KMS-11 (cell line): ENCODE results near the gene PHLDA2.

Experiments used
- H2AFZ ChIP-seq: fragments of 200-600 bp; sonication (generic); 2 replicates; pipeline ENCODE4 v1.6.1; 2016; ENCODE audit warnings: antibody characterized with exemption, mixed run types, low read depth
- H3K27ac ChIP-seq: fragments of 200-600 bp; sonication (generic); 2 replicates; pipeline ENCODE4 v1.6.1; 2016; ENCODE audit warnings: mild to moderate bottlenecking, mixed run types
- H3K27me3 ChIP-seq: fragments of 200-600 bp; sonication (generic); 2 replicates; pipeline ENCODE4 v1.6.1; 2017; ENCODE audit warnings: mild to moderate bottlenecking, low read depth, mixed run types, moderate library complexity; ENCODE audit not compliant: insufficient read depth
- H3K36me3 ChIP-seq: fragments of 200-600 bp; sonication (generic); 2 replicates; pipeline ENCODE4 v1.6.1; 2017; ENCODE audit warnings: mild to moderate bottlenecking, mixed run types; ENCODE audit not compliant: insufficient read depth
- H3K4me1 ChIP-seq: fragments of 200-600 bp; sonication (generic); 2 replicates; pipeline ENCODE4 v1.6.1; 2016; ENCODE audit warnings: mild to moderate bottlenecking, low read depth, mixed run types; ENCODE audit not compliant: poor library complexity, severe bottlenecking
- H3K4me2 ChIP-seq: fragments of 200-600 bp; sonication (generic); 2 replicates; pipeline ENCODE4 v1.7.0; 2016; ENCODE audit warnings: mild to moderate bottlenecking, mixed run types
- H3K4me3 ChIP-seq: fragments of 200-600 bp; sonication (generic); IDR thresholded peaks from 2 replicates; pipeline ENCODE4 v1.6.1; 2017; ENCODE audit warnings: low read depth, low read length, mixed read lengths; ENCODE audit not compliant: insufficient read depth
- H3K79me2 ChIP-seq: fragments of 200-600 bp; sonication (generic); 2 replicates; pipeline ENCODE4 v1.6.1; 2016; ENCODE audit warnings: low read depth, mixed run types; ENCODE audit not compliant: insufficient read depth
- H3K9ac ChIP-seq: fragments of 200-600 bp; sonication (generic); 2 replicates; pipeline ENCODE4 v1.6.1; 2016; ENCODE audit warnings: mild to moderate bottlenecking, mixed run types
- H4K20me1 ChIP-seq: fragments of 200-600 bp; sonication (generic); 2 replicates; pipeline ENCODE4 v1.6.1; 2016; ENCODE audit warnings: mild to moderate bottlenecking, mixed run types; ENCODE audit not compliant: insufficient read depth
- CTCF ChIP-seq: fragments of 200-600 bp; sonication (generic); conservative IDR thresholded peaks from 2 replicates; pipeline ENCODE4 v1.6.1; 2017; ENCODE audit warnings: low read depth, mild to moderate bottlenecking, antibody characterized with exemption, low read length, moderate library complexity, mixed read lengths

PHLDA2 gene

GRCh38 chr11:2912498-2912897 lies 16.7 kb downstream of the PHLDA2 start:
- no peak overlapping the region for H3K4me3 ChIP-seq
- TF ChIP-seq CTCF, result no peak
- no peak overlapping the region for H3K9ac ChIP-seq
- H3K4me2 ChIP-seq, result no peak overlapping the region
- no peaks in the 10 kb centered on the region; the same call in 1 of the 2 replicates for H3K27me3 ChIP-seq
- no peak overlapping the region for H2AFZ ChIP-seq
- no peaks in the 10 kb centered on the region for H3K36me3 ChIP-seq
- H4K20me1 ChIP-seq, result no peaks in the 10 kb centered on the region
- H3K4me1 ChIP-seq, result no peaks in the 10 kb centered on the region
- no peaks in the 10 kb centered on the region for H3K79me2 ChIP-seq
- H3K27ac ChIP-seq, result no peak overlapping the region

- no peak for TF ChIP-seq CTCF
- Histone ChIP-seq H4K20me1 (no peaks in the 10 kb centered on the region), H3K4me1 (no peaks in the 10 kb centered on the region), H3K36me3 (no peaks in the 10 kb centered on the region), H3K27me3 (no peaks in the 10 kb centered on the region; the same call in 1 of the 2 replicates), H3K4me2 (no peak overlapping the region), H3K27ac (no peak overlapping the region), H3K9ac (no peak overlapping the region), H3K79me2 (no peaks in the 10 kb centered on the region), H2AFZ (no peak overlapping the region), H3K4me3 (no peak overlapping the region)
Measured at GRCh38 chr11:2911785-2912391, 17.3 kb downstream of the PHLDA2 start.

- no peak overlapping the region for H3K4me2 ChIP-seq
- no peaks in the 10 kb centered on the region for H3K36me3 ChIP-seq
- no peaks in the 10 kb centered on the region for H3K79me2 ChIP-seq
- no peak overlapping the region for H3K4me3 ChIP-seq
- no peak overlapping the region for H3K9ac ChIP-seq
- TF ChIP-seq CTCF, result no peak
- H2AFZ ChIP-seq, result no peak overlapping the region
- no peaks in the 10 kb centered on the region; the same call in 1 of the 2 replicates for H3K27me3 ChIP-seq
- H3K4me1 ChIP-seq, result no peaks in the 10 kb centered on the region
- no peak overlapping the region for H3K27ac ChIP-seq
- H4K20me1 ChIP-seq, result no peaks in the 10 kb centered on the region
Measured at GRCh38 chr11:2911088-2911784, 18.0 kb downstream of the PHLDA2 start.

DNA sequence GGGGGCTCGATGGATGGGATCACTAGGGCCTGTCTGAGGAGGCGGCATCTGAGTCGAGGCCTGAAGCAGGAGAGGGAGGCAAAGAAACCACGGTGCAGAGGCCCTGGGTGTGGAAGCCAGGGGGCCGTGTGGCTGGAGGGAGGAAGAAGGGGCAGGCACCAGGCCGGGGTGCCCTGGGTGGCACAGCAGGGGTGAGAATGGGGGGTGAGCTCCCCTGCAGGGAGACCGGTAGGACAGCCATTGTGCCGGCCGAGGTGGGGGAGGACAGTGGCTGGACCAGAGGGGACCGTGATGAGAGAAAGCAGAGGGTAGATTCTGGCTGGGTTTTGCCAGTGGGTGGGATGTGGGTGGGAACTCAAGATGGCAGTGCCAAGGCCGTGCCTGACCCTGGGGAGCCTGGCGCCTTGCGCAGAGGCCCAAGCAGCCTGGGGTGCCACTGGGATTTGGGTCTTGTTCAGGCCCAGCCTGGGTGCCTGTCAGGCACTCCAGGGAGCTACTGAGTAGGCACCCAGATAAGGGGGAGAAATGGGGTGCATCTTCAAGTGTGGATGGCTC lies 18.7 kb downstream of the PHLDA2 start:
- Histone ChIP-seq H2AFZ (no peak overlapping the region), H3K36me3 (no peaks in the 10 kb centered on the region), H3K4me3 (no peak overlapping the region), H3K4me1 (no peaks in the 10 kb centered on the region), H3K79me2 (no peaks in the 10 kb centered on the region), H3K9ac (no peak overlapping the region), H4K20me1 (no peaks in the 10 kb centered on the region), H3K27me3 (no peaks in the 10 kb centered on the region; the same call in 1 of the 2 replicates), H3K27ac (no peak overlapping the region), H3K4me2 (no peak overlapping the region)
- TF ChIP-seq CTCF, result no peak
